ENCODE data around the gene UTP4. TPM values are rescaled to one million over a fixed set of nuclear protein-coding genes. Genes with fewer than 3 reads are reported as not detected.
A peak's percentile ranks its signal among the peaks of the same experiment; 100 is the strongest.
"Not testable (repeated sequence)": the region's sequence is repeated elsewhere in the genome, so short reads cannot be mapped to it uniquely, and the experiment has no call there.

The UTP4 gene
- total RNA-seq, 4 donors from 2014 or later = 10.1 to 79.4 (median 17.6) TPM

DNA sequence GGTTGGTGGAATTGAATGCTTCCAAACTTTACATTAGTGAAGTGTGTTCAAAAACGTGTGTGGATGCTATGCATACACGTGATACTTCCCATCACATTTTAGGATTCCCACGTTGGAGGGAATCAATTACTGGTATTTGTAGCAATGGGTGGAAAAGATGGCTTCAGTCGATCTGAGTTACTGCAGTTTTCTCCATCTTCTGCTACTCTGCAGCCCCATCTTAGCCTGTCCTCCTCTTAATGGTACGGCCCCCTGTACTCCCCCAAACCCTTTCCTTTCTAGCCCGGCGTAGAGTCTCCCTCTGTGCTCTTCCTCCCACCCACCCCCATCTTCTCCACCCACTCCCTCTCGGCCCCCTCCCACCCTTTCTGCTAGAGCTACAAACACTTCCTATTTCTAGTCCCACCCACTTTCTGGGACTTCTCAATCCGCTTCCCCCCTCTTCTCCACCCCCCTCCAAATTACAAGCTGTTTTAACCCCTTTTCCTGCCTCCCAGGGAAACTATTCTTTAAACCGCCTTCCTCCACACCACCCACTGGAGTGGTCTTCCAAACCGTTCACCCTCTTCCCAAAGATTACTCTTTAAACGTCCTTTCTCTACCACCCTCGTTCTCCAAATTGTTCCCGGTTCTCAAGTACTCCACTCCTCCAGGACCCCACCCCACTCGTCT, 1.1 kb upstream of the UTP4 start:
- intact Hi-C loops (cut with DNase I; ENCODE audit: low total_unique reads) = no loop called here
- in situ Hi-C loops (cut with MboI; ENCODE audit: low pct_ligation_motif_present in 1 of 4, low pct_unique_long_range_greater_than_20kb in 1 of 4, low sequenced_read_pairs in 3 of 4) = no loop called here
- Histone ChIP-seq H3K4me1 (peaks cover 7 to 37% (median 27%) of the 10 kb centered on the region in 4 donors), H3K4me3 (peak overlapping the region; percentile 75 to 100 (median 97)), H3K27ac (peak overlapping the region; percentile 91 to 95 (median 93)), H3K9me3 (no peaks in the 10 kb centered on the region), H3K36me3 (no peaks in the 10 kb centered on the region), H3K27me3 (no peaks in the 10 kb centered on the region)
- DNase-seq = no peak
- 2 to 3% methylated on average over 11 to 15 of the region's 15 CpGs for WGBS, 2 donors (ENCODE audit: low coverage in 1 of 2)
- TF ChIP-seq CTCF (IDR thresholded peaks at IDR 0.05) (no peak), POLR2AphosphoS5 (IDR thresholded peaks at IDR 0.05) (no peak), EP300 (IDR thresholded peaks at IDR 0.05; ENCODE audit: low read depth) (no peak), POLR2A (IDR thresholded peaks at IDR 0.05) (no peak)

GRCh38 chr16:69131839-69132423, 518 bp upstream of the UTP4 start:
- peaks cover 7 to 37% (median 27%) of the 10 kb centered on the region in 4 donors for H3K4me1 ChIP-seq
- peak overlapping the region; percentile 91 to 95 (median 93) for H3K27ac ChIP-seq
- TF ChIP-seq POLR2AphosphoS5 (IDR thresholded peaks at IDR 0.05) = peak in 1 of 3 donors; percentile 25
- TF ChIP-seq CTCF (IDR thresholded peaks at IDR 0.05) = no peak
- TF ChIP-seq EP300 (IDR thresholded peaks at IDR 0.05; ENCODE audit: low read depth) = no peak
- peak; percentile 33 for TF ChIP-seq POLR2A (IDR thresholded peaks at IDR 0.05)
- intact Hi-C loops (cut with DNase I; ENCODE audit: low total_unique reads) = no loop called here
- H3K9me3 ChIP-seq = no peaks in the 10 kb centered on the region
- H3K27me3 ChIP-seq = no peaks in the 10 kb centered on the region
- peaks cover 0 to 2% (median 0%) of the 10 kb centered on the region in 4 donors for H3K36me3 ChIP-seq
- H3K4me3 ChIP-seq = peak overlapping the region; percentile 75 to 100 (median 97)
- in situ Hi-C loops (cut with MboI; ENCODE audit: low pct_ligation_motif_present in 1 of 4, low pct_unique_long_range_greater_than_20kb in 1 of 4, low sequenced_read_pairs in 3 of 4) = no loop called here
- WGBS, 2 donors (ENCODE audit: low coverage in 1 of 2) = 0 to 1% methylated on average over 10 to 30 of the region's 53 CpGs
- DNase-seq = peak; percentile 84

DNA sequence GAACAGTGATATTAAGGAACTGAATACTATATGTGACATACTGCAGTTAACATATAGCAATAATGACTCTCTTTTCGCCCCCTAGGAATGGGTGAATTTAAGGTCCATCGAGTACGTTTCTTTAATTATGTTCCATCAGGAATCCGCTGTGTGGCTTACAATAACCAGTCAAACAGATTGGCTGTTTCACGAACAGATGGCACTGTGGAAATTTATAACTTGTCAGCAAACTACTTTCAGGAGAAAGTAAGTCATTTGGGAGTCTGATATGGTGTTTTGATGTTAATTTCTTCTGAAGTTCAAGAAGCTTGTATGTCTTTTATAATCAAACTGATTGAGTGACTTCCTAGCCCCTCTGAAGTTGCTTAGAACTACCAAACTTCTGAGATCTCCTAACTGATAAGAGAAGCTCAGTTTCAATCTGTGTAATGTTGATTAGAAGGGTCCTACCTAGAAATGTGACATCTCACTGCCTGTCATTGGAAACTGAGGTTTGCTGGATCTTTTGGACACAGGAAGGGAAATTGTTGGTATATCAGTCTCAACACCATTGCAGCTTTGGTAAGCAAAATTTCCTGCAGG, 1.0 kb downstream of the UTP4 start:
- no peaks in the 10 kb centered on the region for H3K27me3 ChIP-seq
- WGBS, 2 donors (ENCODE audit: low coverage in 1 of 2) = 10 to 18% methylated on average over 2 to 5 of the region's 5 CpGs
- H3K4me3 ChIP-seq = peak overlapping the region in 3 of 4 donors; percentile 75 to 100 (median 96)
- in situ Hi-C loops (cut with MboI; ENCODE audit: low pct_ligation_motif_present in 1 of 4, low pct_unique_long_range_greater_than_20kb in 1 of 4, low sequenced_read_pairs in 3 of 4) = no loop called here
- peaks cover 7 to 32% (median 26%) of the 10 kb centered on the region in 4 donors for H3K4me1 ChIP-seq
- H3K9me3 ChIP-seq = no peaks in the 10 kb centered on the region
- peaks cover 0 to 16% (median 0%) of the 10 kb centered on the region in 4 donors for H3K36me3 ChIP-seq
- peak overlapping the region in 2 of 4 donors; percentile 91 for H3K27ac ChIP-seq
- intact Hi-C loops (cut with DNase I; ENCODE audit: low total_unique reads) = no loop called here
- no peak for DNase-seq
- TF ChIP-seq CTCF (IDR thresholded peaks at IDR 0.05) (no peak), EP300 (IDR thresholded peaks at IDR 0.05; ENCODE audit: low read depth) (no peak), POLR2AphosphoS5 (IDR thresholded peaks at IDR 0.05) (no peak), POLR2A (IDR thresholded peaks at IDR 0.05) (no peak)

GRCh38 chr16:69138608-69139007, 6.2 kb downstream of the UTP4 start:
- in situ Hi-C loops (cut with MboI; ENCODE audit: low pct_ligation_motif_present in 1 of 4, low pct_unique_long_range_greater_than_20kb in 1 of 4, low sequenced_read_pairs in 3 of 4) = no loop called here
- peaks cover 0 to 38% (median 6%) of the 10 kb centered on the region in 4 donors for H3K36me3 ChIP-seq

DNA sequence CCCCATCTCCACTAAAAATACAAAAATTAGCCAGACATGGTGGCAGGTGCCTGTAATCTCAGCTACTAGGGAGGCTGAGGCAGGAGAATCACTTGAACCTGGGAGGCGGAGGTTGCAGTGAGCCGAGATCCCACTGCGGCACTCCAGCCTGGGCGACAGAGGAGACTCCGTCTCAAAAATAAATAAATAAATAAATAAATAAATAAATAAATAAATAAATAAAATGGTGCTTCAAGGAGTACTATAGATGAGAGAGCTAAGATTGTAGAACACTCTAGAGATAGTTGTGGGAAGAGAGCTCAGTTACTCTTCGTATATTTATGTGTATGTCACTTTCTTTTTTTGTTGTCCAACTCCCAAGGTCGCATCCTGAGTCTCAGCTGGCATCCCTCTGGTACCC, 7.0 kb downstream of the UTP4 start:
- intact Hi-C loops (cut with DNase I; ENCODE audit: low total_unique reads) = loop anchor here (5.0 kb wide), 1 partner anchor 1148 kb away; the partner anchor contains the start of gene AARS1
- H3K36me3 ChIP-seq = peaks cover 0 to 45% (median 9%) of the 10 kb centered on the region in 4 donors
- H3K27me3 ChIP-seq; H3K4me1 ChIP-seq; DNase-seq; H3K9me3 ChIP-seq; H3K4me3 ChIP-seq; H3K27ac ChIP-seq; in situ Hi-C loops (cut with MboI; ENCODE audit: low pct_ligation_motif_present in 1 of 4, low pct_unique_long_range_greater_than_20kb in 1 of 4, low sequenced_read_pairs in 3 of 4): not testable (repeated sequence)
- WGBS, 2 donors (ENCODE audit: low coverage in 1 of 2) = 83 to 94% methylated on average over 6 to 7 of the region's 7 CpGs

More at GRCh38 chr16:69138608-69139007, 6.2 kb downstream of the UTP4 start:
- no peaks in the 10 kb centered on the region for H3K27me3 ChIP-seq
- peaks cover 3 to 8% (median 7%) of the 10 kb centered on the region in 4 donors for H3K4me1 ChIP-seq
- H3K4me3 ChIP-seq = no peak overlapping the region
- intact Hi-C loops (cut with DNase I; ENCODE audit: low total_unique reads) = loop anchor here (5.0 kb wide), 1 partner anchor 1149 kb away; the partner anchor contains the start of gene AARS1
- no peak overlapping the region for H3K27ac ChIP-seq
- H3K9me3 ChIP-seq = no peaks in the 10 kb centered on the region
- 84% methylated on average over 2 of the region's 2 CpGs; no CpG with 5 or more reads in 1 of the 2 donors for WGBS, 2 donors (ENCODE audit: low coverage in 1 of 2)
- TF ChIP-seq POLR2A (IDR thresholded peaks at IDR 0.05) (no peak), EP300 (IDR thresholded peaks at IDR 0.05; ENCODE audit: low read depth) (no peak), POLR2AphosphoS5 (IDR thresholded peaks at IDR 0.05) (no peak), CTCF (IDR thresholded peaks at IDR 0.05) (no peak)
- no peak for DNase-seq
